GM18499 (cell line): ENCODE measurements around the gene PADI2.
"Not testable (repeated sequence)": the region's sequence is repeated elsewhere in the genome, so short reads cannot be mapped to it uniquely, and the experiment has no call there.

Experiments used
- ATAC-seq: cut with Tn5 transposase; IDR thresholded peaks from one replicate; pipeline ENCODE4 v1.9.1; 2021; ENCODE audit warnings: moderate number of reproducible peaks; ENCODE audit not compliant: insufficient read depth, unreplicated experiment

PADI2 gene

GRCh38 chr1:17062751-17063150 lies 56.5 kb downstream of the PADI2 start:
- not testable (repeated sequence) for ATAC-seq

GRCh38 chr1:17061892-17062291 lies 57.4 kb downstream of the PADI2 start:
- no peak for ATAC-seq

- ATAC-seq = no peak
Measured at GRCh38 chr1:17061486-17061885, 57.8 kb downstream of the PADI2 start.

- no peak for ATAC-seq
Measured at GRCh38 chr1:17060306-17060749, 58.9 kb downstream of the PADI2 start.

GRCh38 chr1:17059391-17060305 lies 59.6 kb downstream of the PADI2 start:
- ATAC-seq = no peak

GRCh38 chr1:17056551-17056950 lies 62.7 kb downstream of the PADI2 start:
- no peak for ATAC-seq

- ATAC-seq = no peak
Measured at GRCh38 chr1:17055801-17056200, 63.5 kb downstream of the PADI2 start.

GRCh38 chr1:17053685-17054410 lies 65.4 kb downstream of the PADI2 start, which contains the start of gene SDHB:
Gene SDHB, minus strand, starts transcription at chr1:17054032. Its CDS starts 13 bp downstream, at chr1:17054019.
- ATAC-seq = peak; percentile 84

- no peak for ATAC-seq
Measured at GRCh38 chr1:17053086-17053684, 66.1 kb downstream of the PADI2 start.

GRCh38 chr1:17052641-17053040 lies 66.6 kb downstream of the PADI2 start:
- no peak for ATAC-seq

GRCh38 chr1:17052038-17052437 lies 67.2 kb downstream of the PADI2 start:
- ATAC-seq = no peak

GRCh38 chr1:17047924-17048323 lies 71.3 kb downstream of the PADI2 start:
- ATAC-seq = no peak

GRCh38 chr1:17046334-17046657 lies 73.0 kb downstream of the PADI2 start:
- no peak for ATAC-seq

GRCh38 chr1:17045634-17046333 lies 73.5 kb downstream of the PADI2 start:
- ATAC-seq = no peak

GRCh38 chr1:17045150-17045549 lies 74.1 kb downstream of the PADI2 start:
- ATAC-seq = no peak

GRCh38 chr1:17043676-17044075 lies 75.6 kb downstream of the PADI2 start:
- ATAC-seq = no peak

GRCh38 chr1:17040135-17040534 lies 79.1 kb downstream of the PADI2 start:
- ATAC-seq = no peak

- ATAC-seq = no peak
Measured at GRCh38 chr1:17039522-17039921, 79.7 kb downstream of the PADI2 start.

- ATAC-seq = no peak
Measured at GRCh38 chr1:17033481-17033880, 85.8 kb downstream of the PADI2 start.

- no peak for ATAC-seq
Measured at GRCh38 chr1:17032741-17033140, 86.5 kb downstream of the PADI2 start.
